SU-DHL-6 (cell line): ENCODE measurements around the gene GAB2.
"Not testable (repeated sequence)": the region's sequence is repeated elsewhere in the genome, so short reads cannot be mapped to it uniquely, and the experiment has no call there.

Experiments
- H2AFZ ChIP-seq: fragments of 200-600 bp; sonication (generic); 2 replicates; pipeline ENCODE4 v1.6.1; 2014; ENCODE audit warnings: low read depth, mild to moderate bottlenecking, moderate library complexity, mixed read lengths, antibody characterized with exemption, low read length; ENCODE audit not compliant: severe bottlenecking
- H3F3A ChIP-seq: fragments of 200-600 bp; shearing (Covaris generic); 2 replicates; pipeline ENCODE4 v1.6.0; 2016; ENCODE audit warnings: antibody characterized with exemption, mild to moderate bottlenecking; ENCODE audit not compliant: insufficient read depth
- H3K27ac ChIP-seq: fragments of 200-600 bp; sonication (generic); 2 replicates; pipeline ENCODE4 v1.5.1; 2016; ENCODE audit warnings: low read depth, mild to moderate bottlenecking, low read length, moderate library complexity, mixed read lengths
- H3K27me3 ChIP-seq: fragments of 200-600 bp; sonication (generic), shearing (Covaris generic); 2 replicates; pipeline ENCODE4 v1.6.0; 2014; ENCODE audit warnings: mild to moderate bottlenecking, low read length
- H3K36me3 ChIP-seq: fragments of 200-600 bp; sonication (generic); 2 replicates; pipeline ENCODE4 v1.6.1; 2014; ENCODE audit warnings: mild to moderate bottlenecking, low read length, mixed read lengths
- H3K4me2 ChIP-seq: fragments of 300-600, 200-600 bp; shearing (Covaris generic), sonication (generic); 2 replicates; pipeline ENCODE4 v1.6.0; 2014; ENCODE audit warnings: low read length, low read depth, mild to moderate bottlenecking; ENCODE audit not compliant: poor library complexity, severe bottlenecking
- H3K4me3 ChIP-seq: fragments of 200-600 bp; sonication (generic); 2 replicates; pipeline ENCODE4 v1.5.1; 2014; ENCODE audit warnings: antibody characterized with exemption, low read length, mild to moderate bottlenecking, mixed read lengths; ENCODE audit not compliant: insufficient read depth, poor library complexity, severe bottlenecking
- H3K79me2 ChIP-seq: fragments of 200-600 bp; sonication (generic); 2 replicates; pipeline ENCODE4 v1.6.1; 2014; ENCODE audit warnings: mild to moderate bottlenecking, low read length, moderate library complexity; ENCODE audit not compliant: insufficient read depth
- H3K9ac ChIP-seq: fragments of 200-600 bp; sonication (generic); 2 replicates; pipeline ENCODE4 v1.7.0; 2014; ENCODE audit warnings: mild to moderate bottlenecking, low read length
- H3K9me2 ChIP-seq: fragments of 200-600 bp; sonication (generic); replicated peaks from 2 replicates; pipeline ENCODE4 v1.6.1; 2014; ENCODE audit warnings: low read length; ENCODE audit not compliant: insufficient read depth
- H3K9me3 ChIP-seq: fragments of 200-600 bp; sonication (generic); 2 replicates; pipeline ENCODE4 v1.6.1; 2014; ENCODE audit warnings: low read length, mixed read lengths; ENCODE audit not compliant: insufficient read depth
- H4K20me1 ChIP-seq: fragments of 200-600 bp; sonication (generic); 2 replicates; pipeline ENCODE4 v1.6.1; 2014; ENCODE audit warnings: low read depth, mild to moderate bottlenecking, antibody characterized with exemption, low read length, moderate library complexity, mixed read lengths
- CTCF ChIP-seq: fragments of 200-600 bp; sonication (generic); IDR thresholded peaks from one replicate; pipeline ENCODE4 v1.5.1; 2017; ENCODE audit warnings: antibody characterized with exemption, mild to moderate bottlenecking, low read length, moderate library complexity; ENCODE audit not compliant: insufficient read depth, poor library complexity, severe bottlenecking
- EZH2phosphoT487 ChIP-seq: fragments of 200-600 bp; sonication (generic), shearing (Covaris generic); conservative IDR thresholded peaks from 2 replicates; pipeline ENCODE4 v1.6.1; 2018; ENCODE audit warnings: mild to moderate bottlenecking, antibody characterized with exemption, low read length, moderate library complexity, mixed read lengths

The GAB2 gene

DNA sequence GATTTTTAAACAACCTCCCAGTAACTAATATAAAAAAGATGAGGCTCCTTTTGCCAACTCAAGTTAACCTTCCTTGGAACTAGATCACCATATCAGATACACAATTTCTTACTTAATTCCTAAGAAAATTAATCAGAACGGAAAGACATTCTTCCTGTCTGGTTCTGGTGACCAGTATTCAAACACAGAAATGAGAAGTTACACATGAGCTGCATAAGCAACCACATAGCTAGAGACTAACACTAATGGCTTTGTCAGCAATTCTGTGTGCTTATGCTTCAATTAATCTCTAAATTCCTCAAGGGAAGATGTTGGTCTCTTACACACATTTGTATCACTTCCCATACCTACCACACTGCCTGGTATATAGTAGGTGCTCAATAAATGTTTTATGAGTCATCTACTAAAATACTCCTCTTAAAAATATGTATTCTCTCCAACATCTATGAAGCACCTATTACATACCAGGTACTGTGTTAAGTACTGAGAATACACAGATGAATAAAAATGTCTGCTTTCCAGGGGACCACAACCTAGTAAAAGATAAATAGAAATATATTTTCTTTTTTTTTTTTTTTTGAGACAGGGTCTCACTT lies 54.5 kb downstream of the GAB2 start:
- TF ChIP-seq CTCF (no peak), EZH2phosphoT487 (no peak)

DNA sequence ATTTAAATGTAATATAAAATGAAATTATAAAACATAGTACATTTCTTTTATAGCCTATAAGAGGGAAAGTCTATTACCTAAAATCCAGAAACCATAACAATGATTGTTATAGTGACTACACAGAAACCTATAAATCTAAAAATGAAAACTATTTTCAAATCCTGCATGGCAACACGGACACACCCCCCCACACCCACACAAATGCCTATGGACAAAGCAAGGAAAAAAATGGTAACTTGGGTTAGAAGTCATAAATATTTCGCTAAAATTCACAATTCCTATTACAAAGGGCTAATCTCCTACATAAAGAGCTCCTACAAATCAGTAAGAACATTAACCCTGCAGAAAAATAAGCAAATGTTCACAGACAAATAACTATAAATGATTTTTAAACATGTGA lies 56.4 kb downstream of the GAB2 start:
- no peaks in the 10 kb centered on the region for H3K9me2 ChIP-seq
- no peaks in the 10 kb centered on the region for H3K9me3 ChIP-seq
- H2AFZ ChIP-seq = no peak overlapping the region
- no peaks in the 10 kb centered on the region for H3K79me2 ChIP-seq
- H3F3A ChIP-seq = no peaks in the 10 kb centered on the region
- H3K36me3 ChIP-seq = no peaks in the 10 kb centered on the region
- no peak overlapping the region for H3K9ac ChIP-seq
- H3K4me2 ChIP-seq = no peak overlapping the region
- H4K20me1 ChIP-seq = no peaks in the 10 kb centered on the region
- TF ChIP-seq EZH2phosphoT487 (no peak), CTCF (no peak)
- H3K27me3 ChIP-seq = no peaks in the 10 kb centered on the region
- no peak overlapping the region for H3K27ac ChIP-seq
- no peak overlapping the region for H3K4me3 ChIP-seq

More for the DNA sequence above, 54.5 kb downstream of the GAB2 start:
- no peak overlapping the region for H3K4me2 ChIP-seq
- no peaks in the 10 kb centered on the region for H3K9me3 ChIP-seq
- no peak overlapping the region for H2AFZ ChIP-seq
- no peaks in the 10 kb centered on the region for H4K20me1 ChIP-seq
- no peak overlapping the region for H3K27ac ChIP-seq
- no peaks in the 10 kb centered on the region for H3K36me3 ChIP-seq
- no peaks in the 10 kb centered on the region for H3K9me2 ChIP-seq
- no peak overlapping the region for H3K9ac ChIP-seq
- H3K4me3 ChIP-seq = no peak overlapping the region
- H3F3A ChIP-seq = no peaks in the 10 kb centered on the region
- H3K79me2 ChIP-seq = no peaks in the 10 kb centered on the region
- no peaks in the 10 kb centered on the region for H3K27me3 ChIP-seq

DNA sequence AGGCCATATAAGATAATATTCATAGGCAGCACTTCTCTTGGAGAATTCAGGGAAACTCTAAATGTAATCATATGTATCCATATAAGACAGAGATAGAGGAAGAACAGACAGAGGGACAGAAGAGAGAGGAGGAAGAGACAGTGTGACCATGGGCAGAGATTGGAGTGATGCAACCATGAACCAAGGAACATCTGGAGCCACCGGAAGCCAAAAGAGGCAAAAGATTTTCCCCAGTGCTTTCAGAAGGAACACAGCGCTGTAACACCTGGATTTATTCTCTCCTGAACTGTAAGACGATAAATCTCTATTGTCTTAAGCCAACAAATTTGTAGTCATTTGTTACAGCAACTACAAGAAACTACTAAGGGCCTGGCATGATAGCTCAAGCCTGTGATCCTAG lies 57.7 kb downstream of the GAB2 start:
- Histone ChIP-seq H3K4me2 (no peak overlapping the region), H3K27me3 (no peaks in the 10 kb centered on the region), H3F3A (no peaks in the 10 kb centered on the region), H3K27ac (no peak overlapping the region), H3K4me3 (no peak overlapping the region), H3K9ac (no peak overlapping the region), H3K36me3 (no peaks in the 10 kb centered on the region), H3K9me3 (no peaks in the 10 kb centered on the region), H3K9me2 (no peaks in the 10 kb centered on the region), H3K79me2 (no peaks in the 10 kb centered on the region), H2AFZ (no peak overlapping the region), H4K20me1 (no peaks in the 10 kb centered on the region)
- TF ChIP-seq EZH2phosphoT487 = no peak
- TF ChIP-seq CTCF = no peak

- not testable (repeated sequence) for H3K4me2 ChIP-seq, H3K4me3 ChIP-seq, H2AFZ ChIP-seq, H3K27me3 ChIP-seq, H3K36me3 ChIP-seq, H3K9me3 ChIP-seq, H3K79me2 ChIP-seq, H3K27ac ChIP-seq, H3K9ac ChIP-seq, H3F3A ChIP-seq, H4K20me1 ChIP-seq, H3K9me2 ChIP-seq
Measured at GRCh38 chr11:78357924-78358323, 59.7 kb downstream of the GAB2 start.

DNA sequence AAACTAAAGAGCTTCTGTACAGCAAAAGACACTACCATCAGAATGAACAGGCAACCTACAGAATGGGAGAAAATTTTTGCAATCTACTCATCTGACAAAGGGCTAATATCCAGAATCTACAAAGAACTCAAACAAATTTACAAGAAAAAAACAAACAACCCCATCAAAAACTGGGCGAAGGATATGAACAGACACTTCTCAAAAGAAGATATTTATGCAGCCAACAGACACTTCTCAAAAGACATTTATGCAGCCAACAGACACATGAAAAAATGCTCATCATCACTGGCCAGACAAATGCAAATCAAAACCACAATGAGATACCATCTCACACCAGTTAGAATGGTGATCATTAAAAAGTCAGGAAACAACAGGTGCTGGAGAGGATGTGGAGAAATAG lies 60.2 kb downstream of the GAB2 start:
- H3K27ac ChIP-seq, H3K27me3 ChIP-seq, H3K79me2 ChIP-seq, H3K9me3 ChIP-seq, H3K9ac ChIP-seq, H3K36me3 ChIP-seq, H3K4me2 ChIP-seq, H3K9me2 ChIP-seq, H3K4me3 ChIP-seq, H2AFZ ChIP-seq, H4K20me1 ChIP-seq, H3F3A ChIP-seq: not testable (repeated sequence)

DNA sequence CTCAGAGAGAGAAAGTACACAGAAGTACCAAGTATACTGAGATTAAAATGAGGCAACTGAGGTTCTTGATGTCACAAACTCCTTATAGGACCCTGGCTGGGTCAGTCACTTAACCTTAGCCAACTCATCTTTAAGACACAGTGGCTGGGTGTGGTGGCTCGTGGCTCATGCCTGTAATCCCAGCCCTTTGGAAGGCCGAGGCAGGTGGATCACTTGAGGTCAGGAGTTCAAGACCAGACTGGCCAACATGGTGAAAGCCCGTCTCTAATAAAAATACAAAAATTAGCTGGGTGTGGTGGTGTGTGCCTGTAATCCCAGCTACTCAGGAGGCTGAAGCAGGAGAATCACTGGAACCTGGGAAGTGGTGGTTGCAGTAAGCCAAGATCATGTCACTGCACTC lies 61.9 kb downstream of the GAB2 start:
- not testable (repeated sequence) for H4K20me1 ChIP-seq, H3K9me3 ChIP-seq, H3K79me2 ChIP-seq, H3K36me3 ChIP-seq, H3K4me2 ChIP-seq, H3K9me2 ChIP-seq, H3F3A ChIP-seq, H3K4me3 ChIP-seq, H3K27ac ChIP-seq, H2AFZ ChIP-seq, H3K9ac ChIP-seq, H3K27me3 ChIP-seq
